HepG2 (cell line): Measurements from ENCODE around the gene CEP128. TPM values are rescaled to one million over a fixed set of nuclear protein-coding genes. Genes with fewer than 3 reads are reported as not detected.

Experiments
- ATAC-seq: fragments of 200-7000 bp; cut with Tn5 transposase; 3 replicates; pipeline ENCODE4 v1.9.1; 2020; ENCODE audit warnings: mild to moderate bottlenecking, moderate library complexity
- BruUV-seq: library from RNA; stranded (reverse); fragments of 400-500 nt; replicated peaks from 2 replicates; lab custom pipeline; 2021; lab: Mats Ljungman, UMichigan
- CTCF ChIA-PET: fragments of 300-600 bp; formaldehyde crosslinking; extraction: SDS; loops from one replicate; lab custom pipeline; 2021; ENCODE audit warnings: low total read pairs, inconsistent platforms, low intra/inter-chr PET ratio; lab: Yijun Ruan, JAX
- POLR2A ChIA-PET: fragments of 350-600 bp; sonication (Branson Sonifier 250); formaldehyde crosslinking; loops from one replicate; lab custom pipeline; 2020; ENCODE audit warnings: antibody characterized with exemption, inconsistent platforms; lab: Yijun Ruan, JAX
- DNase-seq: peaks from one replicate; pipeline ENCODE4 v3.0.0-alpha.2; 2015; ENCODE audit warnings: low spot score
- FAIRE-seq: peaks from 3 replicates; lab custom pipeline; 2011; peaks lifted over from hg19 to GRCh38; lab: Jason Lieb, UNC
- H2AFZ ChIP-seq: one replicate; pipeline ENCODE4 v1.6.1; 2011; ENCODE audit warnings: low read length, inconsistent platforms
- H3K27ac ChIP-seq: fragments of 300-600 bp; 3 replicates; pipeline ENCODE4 v1.8.0; 2011; ENCODE audit warnings: mixed run types, mild to moderate bottlenecking, mixed read lengths, low read length, inconsistent platforms; ENCODE audit not compliant: insufficient read depth; ENCODE audit errors: extremely low read length
- H3K27me3 ChIP-seq, 2 experiments: fragments of 200-600 bp in 1 of 2; 2 replicates in 1 of 2; 3 replicates in 1 of 2; pipeline versions ENCODE4 v1.6.0 to v1.8.0; 2011; ENCODE audit warnings: low read length in 2 of 2, mild to moderate bottlenecking in 2 of 2, moderate library complexity in 2 of 2, inconsistent platforms in 1 of 2; ENCODE audit not compliant: insufficient read depth in 2 of 2, control insufficient read depth in 1 of 2
- H3K36me3 ChIP-seq, 2 experiments: fragments of 200-600 bp in 1 of 2; replicated peaks in 1 of 2; 2 replicates in 1 of 2; 3 replicates in 1 of 2; pipeline versions ENCODE4 v1.5.1 to v1.8.0; 2011; ENCODE audit warnings: low read length in 2 of 2, inconsistent platforms in 1 of 2; ENCODE audit not compliant: insufficient read depth in 2 of 2, control insufficient read depth in 1 of 2
- H3K4me1 ChIP-seq: 2 replicates; pipeline ENCODE4 v1.5.1; 2012; ENCODE audit warnings: low read length, inconsistent platforms; ENCODE audit not compliant: insufficient read depth
- H3K4me2 ChIP-seq: 2 replicates; pipeline ENCODE4 v1.6.0; 2011; ENCODE audit warnings: low read depth, low read length, inconsistent platforms
- H3K4me3 ChIP-seq, 3 experiments: fragments of 200-600 bp in 1 of 3; sonication (generic), shearing (Covaris generic) in 1 of 3; replicated peaks in 1 of 3; 2 replicates each; pipeline ENCODE4 v1.5.1; 2011 to 2016; ENCODE audit warnings: low read length in 3 of 3, inconsistent platforms in 2 of 3, low read depth in 2 of 3, mild to moderate bottlenecking in 2 of 3, control low read depth in 1 of 3, mixed read lengths in 1 of 3; ENCODE audit not compliant: insufficient read depth in 1 of 3
- H3K79me2 ChIP-seq: one replicate; pipeline ENCODE4 v1.6.1; 2011; ENCODE audit warnings: low read length, inconsistent platforms; ENCODE audit not compliant: insufficient read depth
- H3K9ac ChIP-seq: 2 replicates; pipeline ENCODE4 v1.6.0; 2011; ENCODE audit warnings: mild to moderate bottlenecking, low read depth, low read length, inconsistent platforms; ENCODE audit not compliant: insufficient read depth
- H3K9me3 ChIP-seq: 2 replicates; pipeline ENCODE4 v1.5.1; 2012; ENCODE audit warnings: mild to moderate bottlenecking, low read length
- H4K20me1 ChIP-seq: 2 replicates; pipeline ENCODE4 v1.6.0; 2011; ENCODE audit warnings: inconsistent platforms, mild to moderate bottlenecking, low read length, moderate library complexity; ENCODE audit not compliant: insufficient read depth
- ARNT2 ChIP-seq: sonication (generic); formaldehyde crosslinking; IDR thresholded peaks from 2 replicates; pipeline ENCODE4 v1.8.0; 2022; ENCODE audit warnings: mild to moderate bottlenecking, low read depth, missing genetic modification reagents, moderate library complexity
- CBX1 ChIP-seq: IDR thresholded peaks from one replicate; pipeline ENCODE4 v1.6.1; 2016; ENCODE audit warnings: antibody characterized with exemption, low read depth
- CENPBD1 ChIP-seq: sonication (generic); formaldehyde crosslinking; IDR thresholded peaks from 2 replicates; pipeline ENCODE4 v1.8.0; 2022; ENCODE audit warnings: missing genetic modification reagents, low read depth, mild to moderate bottlenecking, borderline replicate concordance
- MXD1 ChIP-seq: sonication (generic); formaldehyde crosslinking; IDR thresholded peaks from 2 replicates; pipeline ENCODE4 v1.4.0; 2020; ENCODE audit warnings: mild to moderate bottlenecking, missing genetic modification reagents
- REPIN1 ChIP-seq: sonication (generic); formaldehyde crosslinking; IDR thresholded peaks from 2 replicates; pipeline ENCODE4 v1.8.0; 2022; ENCODE audit warnings: missing genetic modification reagents, low read depth, mild to moderate bottlenecking, borderline replicate concordance
- SMAD9 ChIP-seq: sonication (generic); formaldehyde crosslinking; IDR thresholded peaks from 2 replicates; pipeline ENCODE4 v1.5.1; 2020; ENCODE audit warnings: mild to moderate bottlenecking, missing genetic modification reagents
- SNAPC4 ChIP-seq: sonication (generic); formaldehyde crosslinking; IDR thresholded peaks from 2 replicates; pipeline ENCODE4 v1.4.0; 2020; ENCODE audit warnings: mild to moderate bottlenecking, missing genetic modification reagents
- XBP1 ChIP-seq: sonication (generic); formaldehyde crosslinking; IDR thresholded peaks from 2 replicates; pipeline ENCODE4 v1.5.0; 2020; ENCODE audit warnings: missing genetic modification reagents
- ZNF263 ChIP-seq: sonication (generic); formaldehyde crosslinking; IDR thresholded peaks from 2 replicates; pipeline ENCODE4 v1.4.0; 2020; ENCODE audit warnings: missing genetic modification reagents
- ZNF512B ChIP-seq: sonication (generic); formaldehyde crosslinking; IDR thresholded peaks from 2 replicates; pipeline ENCODE4 v1.5.1; 2020; ENCODE audit warnings: missing genetic modification reagents, mild to moderate bottlenecking, borderline replicate concordance
- ZNF704 ChIP-seq: sonication (generic); formaldehyde crosslinking; IDR thresholded peaks from 2 replicates; pipeline ENCODE4 v1.8.1; 2023; ENCODE audit warnings: mild to moderate bottlenecking, inconsistent platforms, moderate library complexity, missing genetic modification reagents, borderline replicate concordance
- WGBS: methylation state at CpG from one replicate; pipeline ENCODE4 v1.1.6; 2017; ENCODE audit warnings: low lambda C conversion rate; 5-methylcytosine and 5-hydroxymethylcytosine counted together
- in situ Hi-C: cut with HindIII; loops from 2 replicates; pipeline ENCODE4 v1.10.0; 2017; ENCODE audit warnings: low pct_unique_long_range_greater_than_20kb; ENCODE audit not compliant: extremely low pct_ligation_motif_present
- intact Hi-C: fragments of 100-400 bp; cut with micrococcal nuclease; formaldehyde crosslinking; loops from one replicate; pipeline ENCODE4 v1.10.0; 2022; ENCODE audit not compliant: unreplicated experiment
- polyA plus RNA-seq, 8 experiments: library from polyadenylated mRNA; depleted of rRNA in 3 of 8; stranded (reverse) in 7 of 8; unstranded in 1 of 8; fragments of >200 nt; fragmentation: Illumina TruSeq in 4 of 8; extraction: Trizol in 4 of 8; gene quantifications; 2 replicates each; pipeline versions ENCODE4 v1.2.1 to v1.2.3, GENCODE V29; 2011 to 2016; ENCODE audit warnings: low read depth in 4 of 8, missing spikeins in 1 of 8, mixed read lengths in 1 of 8; ENCODE audit not compliant: insufficient read depth in 1 of 8
- total RNA-seq, 5 experiments: library from RNA; depleted of rRNA; stranded (reverse); fragments of >200 nt; fragmentation: Illumina TruSeq; extraction: Trizol; gene quantifications; 2 replicates each; pipeline ENCODE4 v1.2.3, GENCODE V29; 2016; ENCODE audit warnings: low read depth in 1 of 5

Gene CEP128
- total and polyA plus RNA-seq, 2 of the 13 experiments (the other 11 are each of a cell fraction or from before 2014, with no cell fraction given), result 1.3 to 7.5 TPM

GRCh38 chr14:80489513-80489912 lies 452.0 kb downstream of the CEP128 start (continued):
- TF ChIP-seq ZNF512B (CRISPR knock-in tag) (no peak), CBX1 (no peak), ZNF704 (CRISPR knock-in tag) (no peak), MXD1 (CRISPR knock-in tag) (no peak)

- no peak overlapping the region for H3K4me3 ChIP-seq
- no peak overlapping the region for H2AFZ ChIP-seq
- in situ Hi-C loops, result no loop called here
- no peaks in the 10 kb centered on the region for H3K36me3 ChIP-seq
- peaks cover 0 to 2% of the 10 kb centered on the region in 2 experiments; a peak in 1 of 5 replicates for H3K27me3 ChIP-seq
- H4K20me1 ChIP-seq, result no peaks in the 10 kb centered on the region
- H3K4me1 ChIP-seq, result peaks cover under 1% of the 10 kb centered on the region
- FAIRE-seq, result no peak
- intact Hi-C loops, result no loop called here
- no peak for DNase-seq
- no peak overlapping the region for H3K4me2 ChIP-seq
- ChIA-PET CTCF (no interaction called here), POLR2A (no interaction called here)
- no peak overlapping the region for H3K27ac ChIP-seq
- H3K79me2 ChIP-seq, result no peaks in the 10 kb centered on the region
- no peak for ATAC-seq
- WGBS, result 85% methylated on average over 2 of the region's 2 CpGs
- no peaks in the 10 kb centered on the region for H3K9me3 ChIP-seq
- no peak overlapping the region for H3K9ac ChIP-seq
- no TSS peak for BruUV-seq
- TF ChIP-seq XBP1 (no peak), CENPBD1 (CRISPR knock-in tag) (no peak), REPIN1 (no peak), SNAPC4 (CRISPR knock-in tag) (no peak), ARNT2 (CRISPR knock-in tag) (no peak), SMAD9 (CRISPR knock-in tag) (no peak), ZNF263 (CRISPR knock-in tag) (no peak)
These were observed 455.8 kb downstream of the CEP128 start for GRCh38 chr14:80485764-80486163.
